H9 (cell line): Measurements from ENCODE around the gene CARD19. TPM values are rescaled to one million over a fixed set of nuclear protein-coding genes. Genes with fewer than 3 reads are reported as not detected.

Source experiments
- DNase-seq: peaks from one replicate; pipeline ENCODE4 v3.0.0-alpha.2; 2017
- H2AFZ ChIP-seq: one replicate; pipeline ENCODE4 v1.6.1; 2013; ENCODE audit warnings: mild to moderate bottlenecking, low read length, control low read depth, moderate library complexity
- H2AK5ac ChIP-seq: 2 replicates; pipeline ENCODE4 v1.6.1; 2013; ENCODE audit warnings: low read length, control low read depth, mixed read lengths; ENCODE audit not compliant: insufficient read length
- H2BK120ac ChIP-seq: one replicate; pipeline ENCODE4 v1.6.1; 2013; ENCODE audit warnings: low read depth, mild to moderate bottlenecking, low read length, control low read depth, inconsistent platforms; ENCODE audit not compliant: poor library complexity, severe bottlenecking
- H2BK12ac ChIP-seq: 2 replicates; pipeline ENCODE4 v1.6.1; 2013; ENCODE audit warnings: low read length, control low read depth, mixed read lengths, low read depth; ENCODE audit not compliant: insufficient read length
- H2BK15ac ChIP-seq: 2 replicates; pipeline ENCODE4 v1.6.1; 2013; ENCODE audit warnings: low read depth, low read length, control low read depth
- H2BK20ac ChIP-seq: one replicate; pipeline ENCODE4 v1.6.1; 2013; ENCODE audit warnings: low read depth, mild to moderate bottlenecking, low read length, control low read depth, inconsistent platforms; ENCODE audit not compliant: poor library complexity, severe bottlenecking
- H2BK5ac ChIP-seq: 2 replicates; pipeline ENCODE4 v1.6.1; 2013; ENCODE audit warnings: low read length, control low read depth, mixed read lengths; ENCODE audit not compliant: insufficient read length
- H3K14ac ChIP-seq: 2 replicates; pipeline ENCODE4 v1.6.1; 2013; ENCODE audit warnings: low read length, control low read depth; ENCODE audit not compliant: insufficient read depth
- H3K18ac ChIP-seq: 2 replicates; pipeline ENCODE4 v1.6.1; 2013; ENCODE audit warnings: low read depth, mild to moderate bottlenecking, mixed read lengths, low read length, control low read depth; ENCODE audit not compliant: insufficient read length
- H3K23ac ChIP-seq: 2 replicates; pipeline ENCODE4 v1.6.1; 2013; ENCODE audit warnings: low read length, control low read depth, mixed read lengths, low read depth; ENCODE audit not compliant: insufficient read length
- H3K23me2 ChIP-seq: 2 replicates; pipeline ENCODE4 v1.6.1; 2013; ENCODE audit warnings: low read depth, mild to moderate bottlenecking, mixed read lengths, low read length, control low read depth; ENCODE audit not compliant: insufficient read length, poor library complexity, severe bottlenecking
- H3K27ac ChIP-seq: 2 replicates; pipeline ENCODE4 v1.5.1; 2013; ENCODE audit warnings: low read length, control low read depth, mixed read lengths, low read depth; ENCODE audit not compliant: insufficient read length
- H3K27me3 ChIP-seq: 2 replicates; pipeline ENCODE4 v1.6.1; 2013; ENCODE audit warnings: low read length, control low read depth, inconsistent platforms; ENCODE audit not compliant: insufficient read depth
- H3K4ac ChIP-seq: 2 replicates; pipeline ENCODE4 v1.6.1; 2013; ENCODE audit warnings: low read depth, mild to moderate bottlenecking, control low read depth, inconsistent platforms, low read length, moderate library complexity
- H3K4me1 ChIP-seq: 2 replicates; pipeline ENCODE4 v1.6.1; 2013; ENCODE audit warnings: low read length, control low read depth, inconsistent platforms; ENCODE audit not compliant: insufficient read depth
- H3K4me2 ChIP-seq: 2 replicates; pipeline ENCODE4 v1.6.1; 2013; ENCODE audit warnings: low read length, control low read depth, mixed read lengths; ENCODE audit not compliant: insufficient read length, insufficient read depth
- H3K56ac ChIP-seq: 2 replicates; pipeline ENCODE4 v1.6.1; 2013; ENCODE audit warnings: low read depth, mild to moderate bottlenecking, mixed read lengths, low read length, control low read depth; ENCODE audit not compliant: insufficient read length
- H3K79me1 ChIP-seq: 2 replicates; pipeline ENCODE4 v1.6.1; 2013; ENCODE audit warnings: low read depth, mild to moderate bottlenecking, moderate library complexity, low read length, control low read depth, inconsistent platforms; ENCODE audit not compliant: insufficient read depth, poor library complexity, severe bottlenecking
- H3K79me2 ChIP-seq: 2 replicates; pipeline ENCODE4 v1.6.1; 2013; ENCODE audit warnings: low read length, control low read depth, inconsistent platforms; ENCODE audit not compliant: insufficient read depth
- H3K9ac ChIP-seq: 2 replicates; pipeline ENCODE4 v1.6.1; 2013; ENCODE audit warnings: low read length, control low read depth, mixed read lengths; ENCODE audit not compliant: insufficient read length; ENCODE audit errors: extremely low read depth
- H3K9me3 ChIP-seq: one replicate; pipeline ENCODE4 v1.6.1; 2013; ENCODE audit warnings: low read depth, low read length, inconsistent platforms; ENCODE audit not compliant: control insufficient read depth
- H3T11ph ChIP-seq: one replicate; pipeline ENCODE4 v1.6.1; 2013; ENCODE audit warnings: mild to moderate bottlenecking, low read length, control low read depth, inconsistent platforms
- H4K20me1 ChIP-seq: one replicate; pipeline ENCODE4 v1.6.1; 2013; ENCODE audit not compliant: control insufficient read depth, insufficient read length, insufficient read depth
- H4K5ac ChIP-seq: 2 replicates; pipeline ENCODE4 v1.6.1; 2013; ENCODE audit warnings: low read depth, mild to moderate bottlenecking, mixed read lengths, low read length, control low read depth; ENCODE audit not compliant: insufficient read length
- H4K8ac ChIP-seq: replicated peaks from 2 replicates; pipeline ENCODE4 v1.6.1; 2013; ENCODE audit warnings: low read length, control low read depth, mixed read lengths, low read depth; ENCODE audit not compliant: insufficient read length
- H4K91ac ChIP-seq: 2 replicates; pipeline ENCODE4 v1.6.1; 2013; ENCODE audit warnings: low read depth, mild to moderate bottlenecking, moderate library complexity, mixed read lengths, low read length, control low read depth; ENCODE audit not compliant: insufficient read length
- H3K27ac Mint-ChIP-seq, 3 experiments: 2 replicates in 2 of 3; 3 replicates in 1 of 3; pipeline ENCODE4 v1.8.0; 2020 to 2021; ENCODE audit warnings: mixed read lengths in 3 of 3, mild to moderate bottlenecking in 1 of 3, moderate library complexity in 1 of 3
- H3K27me3 Mint-ChIP-seq: 2 replicates; pipeline ENCODE4 v1.8.0; 2021; ENCODE audit warnings: low read depth, mild to moderate bottlenecking, moderate library complexity, mixed read lengths
- H3K36me3 Mint-ChIP-seq, 3 experiments: 2 replicates in 2 of 3; 3 replicates in 1 of 3; pipeline ENCODE4 v1.8.0; 2020 to 2021; ENCODE audit warnings: low read depth in 3 of 3, mixed read lengths in 3 of 3; ENCODE audit not compliant: insufficient read depth in 1 of 3
- H3K4me1 Mint-ChIP-seq, 2 experiments: 2 replicates each; pipeline ENCODE4 v1.8.0; 2020; ENCODE audit warnings: mixed read lengths in 2 of 2
- H3K4me3 Mint-ChIP-seq, 2 experiments: 2 replicates in 1 of 2; 3 replicates in 1 of 2; pipeline ENCODE4 v1.8.0; 2020 to 2021; ENCODE audit warnings: mild to moderate bottlenecking in 2 of 2, mixed read lengths in 2 of 2, moderate library complexity in 1 of 2
- H3K9me3 Mint-ChIP-seq, 2 experiments: 2 replicates in 1 of 2; 3 replicates in 1 of 2; pipeline ENCODE4 v1.8.0; 2020; ENCODE audit warnings: mild to moderate bottlenecking in 2 of 2, mixed read lengths in 2 of 2, moderate library complexity in 1 of 2
- CTCF ChIP-seq: fragments of 200-600 bp; sonication (generic); conservative IDR thresholded peaks from 3 replicates; pipeline ENCODE4 v1.8.0; 2021; ENCODE audit warnings: antibody characterized with exemption, mild to moderate bottlenecking
- WGBS: extraction: QIAGEN DNeasy Blood & Tissue Kit; methylation state at CpG from one replicate; pipeline ENCODE4 v1.1.7; 2013; ENCODE audit warnings: missing lambda C conversion rate, low lambda C conversion rate, mixed read lengths; ENCODE audit not compliant: insufficient read length; ENCODE audit errors: extremely low coverage; 5-methylcytosine and 5-hydroxymethylcytosine counted together
- total RNA-seq: library from RNA; stranded (reverse); gene quantifications from 2 replicates; pipeline ENCODE4 v1.2.1, GENCODE V29; 2021

Gene CARD19
- total RNA-seq, 1 experiment from 2014 or later = 21.4 TPM

GRCh38 chr9:93128011-93128714 lies 32.1 kb downstream of the CARD19 start:
- no peak overlapping the region for H2BK20ac ChIP-seq
- H3K79me1 ChIP-seq = no peaks in the 10 kb centered on the region
- no peaks in the 10 kb centered on the region for H3K27me3 Mint-ChIP-seq
- H4K20me1 ChIP-seq = no peaks in the 10 kb centered on the region
- no peak overlapping the region for H3K9ac ChIP-seq
- H3K36me3 Mint-ChIP-seq = peaks cover 4 to 13% (median 9%) of the 10 kb centered on the region in 3 experiments; a peak in 4 of 7 replicates
- no peak overlapping the region for H2BK12ac ChIP-seq
- H4K8ac ChIP-seq = no peak overlapping the region
- no peak overlapping the region for H4K5ac ChIP-seq
- no peak overlapping the region for H3K27ac ChIP-seq
- H3K4me3 Mint-ChIP-seq = no peak overlapping the region
- H3K4ac ChIP-seq = no peak overlapping the region
- no peaks in the 10 kb centered on the region for H3K27me3 ChIP-seq
- peak; percentile 22 for DNase-seq
- peaks cover 20 to 37% of the 10 kb centered on the region in 2 experiments for H3K4me1 Mint-ChIP-seq
- no peak overlapping the region for H3T11ph ChIP-seq
- H3K9me3 ChIP-seq = no peaks in the 10 kb centered on the region
- H2BK15ac ChIP-seq = no peak overlapping the region
- H3K79me2 ChIP-seq = no peaks in the 10 kb centered on the region
- no peak overlapping the region for H4K91ac ChIP-seq
- WGBS = no CpG with 5 or more reads among the region's 14 CpGs
- H3K56ac ChIP-seq = no peak overlapping the region
- H2BK5ac ChIP-seq = no peak overlapping the region
- no peaks in the 10 kb centered on the region; the same call in 1 of the 2 replicates for H3K4me1 ChIP-seq
- H3K23ac ChIP-seq = no peak overlapping the region
- H3K9me3 Mint-ChIP-seq = no peaks in the 10 kb centered on the region
- no peak overlapping the region for H2AK5ac ChIP-seq
- peak overlapping the region in 1 of 3 experiments; percentile 46; a peak in 1 of 7 replicates for H3K27ac Mint-ChIP-seq
- TF ChIP-seq CTCF = no peak
- no peaks in the 10 kb centered on the region for H3K23me2 ChIP-seq
- H3K4me2 ChIP-seq = no peak overlapping the region
- H3K14ac ChIP-seq = no peak overlapping the region
- H2BK120ac ChIP-seq = no peak overlapping the region
- no peak overlapping the region for H3K18ac ChIP-seq
- H2AFZ ChIP-seq = no peak overlapping the region
